Mesenchymal stem cell (in vitro differentiated cells and primary cell): ENCODE measurements around the gene AGL.

Experiments
- DNase-seq: peaks from one replicate; pipeline ENCODE4 v3.0.0-alpha.2; 2013
- H2AFZ ChIP-seq: one replicate; pipeline ENCODE4 v1.6.1; 2013; ENCODE audit warnings: low read depth, mild to moderate bottlenecking, control low read depth, inconsistent platforms, low read length, moderate library complexity
- H2AK5ac ChIP-seq: 2 replicates; pipeline ENCODE4 v1.6.1; 2013; ENCODE audit warnings: low read length, moderate library complexity, mild to moderate bottlenecking, inconsistent platforms; ENCODE audit not compliant: severe bottlenecking
- H2BK120ac ChIP-seq: one replicate; pipeline ENCODE4 v1.6.1; 2013; ENCODE audit warnings: low read depth, mild to moderate bottlenecking, inconsistent platforms, low read length, moderate library complexity
- H2BK12ac ChIP-seq, 2 experiments: one replicate each; pipeline ENCODE4 v1.6.1; 2013; ENCODE audit warnings: inconsistent platforms in 2 of 2, low read length in 2 of 2, mild to moderate bottlenecking in 2 of 2, moderate library complexity in 2 of 2, control low read depth in 1 of 2
- H2BK15ac ChIP-seq: one replicate; pipeline ENCODE4 v1.6.1; 2013; ENCODE audit warnings: mild to moderate bottlenecking, low read depth, inconsistent platforms; ENCODE audit not compliant: poor library complexity, severe bottlenecking
- H2BK5ac ChIP-seq: 2 replicates; pipeline ENCODE4 v1.6.1; 2013; ENCODE audit warnings: low read depth, mild to moderate bottlenecking, low read length, control low read depth, inconsistent platforms; ENCODE audit not compliant: poor library complexity, severe bottlenecking
- H3K14ac ChIP-seq, 2 experiments: one replicate each; pipeline ENCODE4 v1.6.1; 2013; ENCODE audit warnings: inconsistent platforms in 2 of 2, low read length in 2 of 2, control low read depth in 1 of 2, mild to moderate bottlenecking in 1 of 2, moderate library complexity in 1 of 2
- H3K18ac ChIP-seq, 2 experiments: one replicate each; pipeline ENCODE4 v1.6.1; 2013; ENCODE audit warnings: inconsistent platforms in 2 of 2, low read length in 2 of 2, control low read depth in 1 of 2, low read depth in 1 of 2, mild to moderate bottlenecking in 1 of 2
- H3K23ac ChIP-seq, 2 experiments: one replicate each; pipeline ENCODE4 v1.6.1; 2013; ENCODE audit warnings: inconsistent platforms in 2 of 2, low read length in 2 of 2, mild to moderate bottlenecking in 2 of 2, moderate library complexity in 2 of 2, control low read depth in 1 of 2
- H3K27ac ChIP-seq: 2 replicates; pipeline ENCODE4 v1.5.1; 2013; ENCODE audit warnings: mild to moderate bottlenecking, moderate library complexity, low read length, control low read depth, inconsistent platforms; ENCODE audit not compliant: poor library complexity, severe bottlenecking
- H3K27me3 ChIP-seq, 2 experiments: 2 replicates each; pipeline versions ENCODE4 v1.6.1 to v1.7.0; 2013; ENCODE audit warnings: low read length in 2 of 2, mild to moderate bottlenecking in 2 of 2, moderate library complexity in 2 of 2, control low read depth in 1 of 2, inconsistent platforms in 1 of 2; ENCODE audit not compliant: control insufficient read depth in 1 of 2, insufficient read depth in 1 of 2
- H3K36me3 ChIP-seq, 2 experiments: 2 replicates each; pipeline versions ENCODE4 v1.6.1 to v1.7.0; 2013; ENCODE audit warnings: low read length in 2 of 2, control low read depth in 1 of 2, inconsistent platforms in 1 of 2, low read depth in 1 of 2, mild to moderate bottlenecking in 1 of 2; ENCODE audit not compliant: insufficient read depth in 2 of 2, control insufficient read depth in 1 of 2
- H3K4ac ChIP-seq, 2 experiments: one replicate each; pipeline ENCODE4 v1.6.1; 2013; ENCODE audit warnings: inconsistent platforms in 2 of 2, low read length in 2 of 2, mild to moderate bottlenecking in 2 of 2, moderate library complexity in 2 of 2, control low read depth in 1 of 2, low read depth in 1 of 2
- H3K4me1 ChIP-seq: 2 replicates; pipeline ENCODE4 v1.6.1; 2013; ENCODE audit warnings: low read depth, low read length, control low read depth; ENCODE audit not compliant: control insufficient read depth, insufficient read depth
- H3K4me2 ChIP-seq: 2 replicates; pipeline ENCODE4 v1.6.1; 2013; ENCODE audit warnings: low read length, mild to moderate bottlenecking, inconsistent platforms; ENCODE audit not compliant: poor library complexity, severe bottlenecking
- H3K4me3 ChIP-seq, 2 experiments: 2 replicates each; pipeline versions ENCODE4 v1.5.1 to v1.7.0; 2013; ENCODE audit warnings: low read length in 2 of 2, mild to moderate bottlenecking in 2 of 2, control low read depth in 1 of 2, low read depth in 1 of 2; ENCODE audit not compliant: insufficient read depth in 1 of 2
- H3K79me1 ChIP-seq: replicated peaks from 2 replicates; pipeline ENCODE4 v1.6.1; 2013; ENCODE audit warnings: mild to moderate bottlenecking, control low read depth, low read length, inconsistent platforms; ENCODE audit not compliant: poor library complexity, severe bottlenecking
- H3K9ac ChIP-seq: 2 replicates; pipeline ENCODE4 v1.7.0; 2013; ENCODE audit warnings: mild to moderate bottlenecking, low read length, moderate library complexity
- H3K9me3 ChIP-seq: 2 replicates; pipeline ENCODE4 v1.7.0; 2013; ENCODE audit warnings: mild to moderate bottlenecking, low read length; ENCODE audit not compliant: control insufficient read depth
- H4K8ac ChIP-seq: one replicate; pipeline ENCODE4 v1.6.1; 2013; ENCODE audit warnings: inconsistent platforms, mild to moderate bottlenecking, low read length, moderate library complexity
- H4K91ac ChIP-seq: one replicate; pipeline ENCODE4 v1.6.1; 2013; ENCODE audit warnings: mild to moderate bottlenecking, low read length, inconsistent platforms
- WGBS: methylation state at CpG from one replicate; pipeline ENCODE4 v1.1.7; 2013; ENCODE audit warnings: mixed read lengths; 5-methylcytosine and 5-hydroxymethylcytosine counted together

Gene AGL

DNA sequence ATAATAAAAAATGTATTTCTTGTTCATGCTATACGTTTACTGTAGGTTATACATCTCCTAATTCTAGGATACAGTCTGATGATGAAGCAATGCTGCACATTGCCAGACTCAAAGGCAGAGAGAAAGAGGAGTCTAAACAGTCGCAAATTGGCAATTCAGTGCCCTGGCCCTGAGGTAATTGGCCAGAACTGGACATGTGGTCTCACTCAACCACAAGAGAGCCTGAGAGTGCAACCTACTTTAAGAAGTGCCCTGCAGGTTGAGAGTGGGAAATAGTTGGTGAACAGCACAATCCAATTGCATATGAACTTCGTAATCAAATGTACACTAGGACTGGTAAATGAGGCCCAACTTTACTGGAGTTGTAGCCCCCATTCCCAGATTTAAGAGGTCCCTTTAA, 114.6 kb downstream of the AGL start:
- no peak overlapping the region for H4K8ac ChIP-seq
- H3K14ac ChIP-seq, result no peak overlapping the region
- no peak overlapping the region for H3K23ac ChIP-seq
- H3K27me3 ChIP-seq, result no peaks in the 10 kb centered on the region
- no peaks in the 10 kb centered on the region for H3K9me3 ChIP-seq
- H4K91ac ChIP-seq, result no peak overlapping the region
- H3K9ac ChIP-seq, result no peak overlapping the region
- no peak overlapping the region for H2BK15ac ChIP-seq
- no peak overlapping the region for H3K27ac ChIP-seq
- 91% methylated on average over 2 of the region's 3 CpGs for WGBS
- H2BK12ac ChIP-seq, result no peak overlapping the region
- H3K4ac ChIP-seq, result no peak overlapping the region
- H2BK5ac ChIP-seq, result no peak overlapping the region
- no peak overlapping the region for H2AFZ ChIP-seq
- peaks cover 5% of the 10 kb centered on the region for H3K4me1 ChIP-seq
- no peak overlapping the region for H3K4me3 ChIP-seq
- DNase-seq, result no peak
- no peak overlapping the region for H2AK5ac ChIP-seq
- H2BK120ac ChIP-seq, result no peak overlapping the region
- peaks cover 0 to 2% of the 10 kb centered on the region in 2 experiments for H3K36me3 ChIP-seq
- no peak overlapping the region for H3K4me2 ChIP-seq
- H3K18ac ChIP-seq, result no peak overlapping the region
- H3K79me1 ChIP-seq, result no peaks in the 10 kb centered on the region

- Histone ChIP-seq H3K18ac (no peak overlapping the region), H3K27me3 (no peaks in the 10 kb centered on the region), H2BK5ac (no peak overlapping the region), H3K4ac (no peak overlapping the region), H2AK5ac (no peak overlapping the region), H3K14ac (no peak overlapping the region), H3K4me1 (peaks cover 5% of the 10 kb centered on the region), H3K23ac (no peak overlapping the region), H3K9ac (no peak overlapping the region), H3K4me3 (no peak overlapping the region), H3K36me3 (peaks cover 0 to 6% of the 10 kb centered on the region in 2 experiments), H3K9me3 (no peaks in the 10 kb centered on the region), H3K4me2 (no peak overlapping the region), H2AFZ (no peak overlapping the region), H3K79me1 (peaks cover 3% of the 10 kb centered on the region), H4K91ac (no peak overlapping the region), H2BK15ac (no peak overlapping the region), H3K27ac (no peak overlapping the region), H2BK12ac (no peak overlapping the region), H4K8ac (no peak overlapping the region), H2BK120ac (no peak overlapping the region)
- DNase-seq, result no peak
- WGBS, result 89% methylated on average over 1 of the region's 2 CpGs
Measured at GRCh38 chr1:99965646-99966375, 115.7 kb downstream of the AGL start.

- no peak overlapping the region for H3K14ac ChIP-seq
- H2BK15ac ChIP-seq, result no peak overlapping the region
- no peaks in the 10 kb centered on the region for H3K9me3 ChIP-seq
- H3K27ac ChIP-seq, result no peak overlapping the region
- H4K8ac ChIP-seq, result no peak overlapping the region
- no peak overlapping the region for H2AK5ac ChIP-seq
- H3K4me1 ChIP-seq, result peaks cover 8% of the 10 kb centered on the region
- no peak overlapping the region for H3K9ac ChIP-seq
- no peak for DNase-seq
- H2AFZ ChIP-seq, result no peak overlapping the region
- H2BK12ac ChIP-seq, result no peak overlapping the region
- H3K18ac ChIP-seq, result no peak overlapping the region
- no peak overlapping the region for H4K91ac ChIP-seq
- H2BK120ac ChIP-seq, result no peak overlapping the region
- peaks cover 0 to 6% of the 10 kb centered on the region in 2 experiments for H3K36me3 ChIP-seq
- H2BK5ac ChIP-seq, result no peak overlapping the region
- H3K4ac ChIP-seq, result no peak overlapping the region
- no peak overlapping the region for H3K4me2 ChIP-seq
- peaks cover 3% of the 10 kb centered on the region for H3K79me1 ChIP-seq
- 97% methylated on average over 4 of the region's 4 CpGs for WGBS
- no peaks in the 10 kb centered on the region for H3K27me3 ChIP-seq
- no peak overlapping the region for H3K4me3 ChIP-seq
- no peak overlapping the region for H3K23ac ChIP-seq
Measured at GRCh38 chr1:99968214-99968613, 118.1 kb downstream of the AGL start.

- peak overlapping the region; percentile 97 for H2AFZ ChIP-seq
- H3K4ac ChIP-seq, result peak overlapping the region; percentile 46 to 92
- peak overlapping the region; percentile 65 for H4K91ac ChIP-seq
- no peak overlapping the region for H2BK120ac ChIP-seq
- H3K4me1 ChIP-seq, result peaks cover 8% of the 10 kb centered on the region
- peak overlapping the region; percentile 85 for H3K4me2 ChIP-seq
- H4K8ac ChIP-seq, result peak overlapping the region; percentile 76
- no peak overlapping the region for H3K23ac ChIP-seq
- peak overlapping the region in 1 of 2 experiments; percentile 85 for H3K14ac ChIP-seq
- WGBS, result 61% methylated on average over 6 of the region's 6 CpGs
- H3K27ac ChIP-seq, result no peak overlapping the region
- H2AK5ac ChIP-seq, result no peak overlapping the region
- H3K9me3 ChIP-seq, result no peaks in the 10 kb centered on the region
- H3K36me3 ChIP-seq, result peaks cover 0 to 6% of the 10 kb centered on the region in 2 experiments
- H3K9ac ChIP-seq, result peak overlapping the region; percentile 93
- H3K4me3 ChIP-seq, result peak overlapping the region; percentile 94 to 95
- no peak for DNase-seq
- H3K79me1 ChIP-seq, result peaks cover 3% of the 10 kb centered on the region
- H3K27me3 ChIP-seq, result no peaks in the 10 kb centered on the region
- no peak overlapping the region for H2BK15ac ChIP-seq
- H2BK5ac ChIP-seq, result no peak overlapping the region
- peak overlapping the region; percentile 15 to 86 for H3K18ac ChIP-seq
- peak overlapping the region; percentile 37 to 41 for H2BK12ac ChIP-seq
Measured at GRCh38 chr1:99969260-99969728, 119.1 kb downstream of the AGL start.
